Astrocyte of the spinal cord (primary cell): ENCODE measurements around the gene HMGB4.

Experiments
- DNase-seq: peaks from one replicate; pipeline ENCODE4 v3.0.0; 2011; ENCODE audit warnings: low read depth, low spot score
- H3K4me3 ChIP-seq: 2 replicates; pipeline ENCODE4 v1.5.1; 2011; ENCODE audit warnings: low read depth, mild to moderate bottlenecking, low read length, moderate library complexity
- CTCF ChIP-seq: IDR thresholded peaks from 2 replicates; pipeline ENCODE4 v1.5.1; 2012; ENCODE audit warnings: low read depth, mild to moderate bottlenecking, low read length, inconsistent platforms
- in situ Hi-C: cut with HindIII; loops from 2 replicates; pipeline ENCODE4 v1.10.0; 2017; ENCODE audit warnings: low sequenced_read_pairs

HMGB4 gene

GRCh38 chr1:33850481-33850880, 13.4 kb upstream of the HMGB4 start:
- in situ Hi-C loops = no loop called here
- TF ChIP-seq CTCF = no peak
- no peak overlapping the region for H3K4me3 ChIP-seq
- DNase-seq = no peak

GRCh38 chr1:33852711-33853110, 11.2 kb upstream of the HMGB4 start:
- in situ Hi-C loops = no loop called here
- DNase-seq = no peak
- no peak overlapping the region for H3K4me3 ChIP-seq
- no peak for TF ChIP-seq CTCF

- no peak for DNase-seq
- in situ Hi-C loops = no loop called here
- H3K4me3 ChIP-seq = no peak overlapping the region
- TF ChIP-seq CTCF = no peak
These were observed 10.4 kb upstream of the HMGB4 start for GRCh38 chr1:33853431-33853830.

- DNase-seq = no peak
- TF ChIP-seq CTCF = no peak
- no peak overlapping the region for H3K4me3 ChIP-seq
- in situ Hi-C loops = no loop called here
These were observed 9.8 kb upstream of the HMGB4 start for GRCh38 chr1:33854091-33854490.

GRCh38 chr1:33860671-33861070, 3.2 kb upstream of the HMGB4 start:
- H3K4me3 ChIP-seq = no peak overlapping the region
- TF ChIP-seq CTCF = no peak
- DNase-seq = no peak
- in situ Hi-C loops = no loop called here

GRCh38 chr1:33864460-33865389, 846 bp downstream of the HMGB4 start:
- no peak for DNase-seq
- in situ Hi-C loops = no loop called here
- TF ChIP-seq CTCF = no peak

More at GRCh38 chr1:33864460-33865389, 846 bp downstream of the HMGB4 start:
- H3K4me3 ChIP-seq = no peak overlapping the region
